GM18867 (cell line): ENCODE results near the gene PARP6.

Experiments
- ATAC-seq: cut with Tn5 transposase; IDR thresholded peaks from one replicate; pipeline ENCODE4 v1.9.1; 2021; ENCODE audit warnings: mild to moderate bottlenecking, moderate library complexity; ENCODE audit not compliant: unreplicated experiment

Gene PARP6

DNA sequence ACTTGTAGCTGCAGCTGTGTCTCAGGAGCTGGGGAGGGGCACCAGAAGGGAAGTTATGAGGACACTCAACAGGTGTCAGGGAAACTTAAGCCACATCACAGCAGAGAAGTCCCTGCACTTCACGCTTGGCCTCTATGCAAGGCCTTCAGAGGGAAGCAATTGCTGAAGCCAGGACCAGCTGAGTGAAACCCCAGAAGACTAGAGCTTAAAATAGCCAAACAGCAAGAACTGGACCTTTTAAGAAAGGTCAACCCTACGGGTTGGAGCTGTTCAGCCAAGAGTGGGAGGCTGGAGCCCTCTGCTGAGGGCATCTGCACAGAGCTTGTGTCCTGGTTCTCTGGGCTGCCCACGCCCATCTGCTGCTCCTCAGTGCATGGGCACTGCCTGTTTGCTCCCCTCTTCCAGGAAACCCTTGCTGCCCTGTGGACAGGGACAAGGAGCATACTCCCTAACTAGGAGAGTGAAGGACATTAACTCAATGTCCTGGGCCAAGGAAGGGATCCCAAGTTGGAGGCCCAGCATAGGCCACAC lies 70.9 kb downstream of the PARP6 start:
- ATAC-seq: no peak

DNA sequence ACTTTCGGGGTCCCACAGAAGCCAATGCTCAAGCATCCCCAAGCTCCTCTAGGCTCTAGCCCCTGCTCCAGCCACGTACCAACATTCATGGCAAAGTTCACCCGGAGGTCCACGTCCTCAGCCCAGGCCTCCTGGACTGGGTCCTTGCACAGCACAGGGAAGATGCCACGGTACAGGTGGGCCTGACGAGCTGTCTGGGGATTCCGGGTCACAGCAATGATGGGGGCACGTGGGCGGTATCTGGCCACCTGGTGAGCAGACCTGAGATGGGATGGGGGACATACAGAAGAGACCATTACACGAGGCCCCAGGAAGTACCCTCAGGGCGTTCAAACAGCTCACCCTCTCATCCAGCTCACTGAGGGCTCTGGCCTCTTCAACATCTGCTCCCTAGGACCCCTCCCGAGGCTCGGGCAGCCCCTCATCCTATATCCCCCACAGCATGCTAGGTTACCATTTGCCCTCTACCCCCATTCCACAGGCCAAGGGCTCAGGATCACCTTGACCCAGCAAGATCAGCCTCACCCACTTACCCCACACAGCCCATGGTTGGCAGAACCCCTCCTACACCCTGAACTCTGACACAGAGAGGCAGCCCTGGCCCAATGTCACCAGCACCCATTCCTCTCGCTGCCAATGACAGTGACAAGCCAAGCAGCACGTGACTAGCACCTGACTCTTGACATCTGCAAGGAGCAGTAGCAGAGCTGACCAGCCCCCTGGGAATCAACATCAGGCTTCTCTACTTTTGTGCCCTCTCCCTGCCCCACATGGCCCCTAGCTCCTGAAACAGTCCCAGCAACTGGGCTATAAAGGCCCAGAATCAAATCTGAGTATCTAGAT lies 71.7 kb downstream of the PARP6 start:
- ATAC-seq: no peak

DNA sequence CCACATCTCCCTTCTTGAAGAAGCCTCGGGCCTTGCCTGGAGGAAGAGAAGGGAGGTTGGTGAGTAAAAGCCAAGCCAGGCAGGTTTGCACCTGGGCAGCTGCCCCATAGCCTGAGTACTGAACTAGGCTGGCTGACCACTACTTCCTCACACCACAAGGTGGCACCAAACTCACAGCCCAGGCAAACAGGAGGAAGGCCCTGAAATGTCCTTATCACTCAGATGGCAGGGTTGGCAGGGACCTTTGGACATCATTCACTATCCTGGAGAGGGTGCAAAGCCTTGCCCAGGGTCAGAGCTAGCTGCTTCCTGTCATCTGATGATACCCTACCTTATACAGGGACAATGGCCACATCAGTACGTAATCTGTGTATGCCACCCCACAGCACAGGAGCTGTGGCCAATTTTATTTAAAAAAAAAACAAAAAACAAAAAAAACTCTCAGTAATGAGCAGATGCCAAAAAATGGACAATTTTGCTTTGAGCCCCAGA lies 72.6 kb downstream of the PARP6 start:
- peak; percentile 32 for ATAC-seq

DNA sequence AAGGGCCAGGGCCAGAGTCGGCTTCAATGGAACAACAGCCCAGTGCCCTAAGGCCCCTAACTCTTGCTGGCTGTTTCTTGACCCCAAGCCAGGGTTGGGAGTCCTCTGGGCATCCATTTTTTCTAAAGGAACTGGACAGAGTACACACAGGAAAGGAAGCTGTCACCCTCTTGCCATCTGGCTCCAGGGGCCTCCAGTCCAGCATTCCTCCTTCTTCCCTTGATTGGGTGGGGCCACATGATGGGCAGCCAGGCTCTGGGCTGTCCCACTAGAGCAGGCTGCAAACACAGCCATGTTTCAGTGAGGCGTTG lies 73.2 kb downstream of the PARP6 start:
- no peak for ATAC-seq

DNA sequence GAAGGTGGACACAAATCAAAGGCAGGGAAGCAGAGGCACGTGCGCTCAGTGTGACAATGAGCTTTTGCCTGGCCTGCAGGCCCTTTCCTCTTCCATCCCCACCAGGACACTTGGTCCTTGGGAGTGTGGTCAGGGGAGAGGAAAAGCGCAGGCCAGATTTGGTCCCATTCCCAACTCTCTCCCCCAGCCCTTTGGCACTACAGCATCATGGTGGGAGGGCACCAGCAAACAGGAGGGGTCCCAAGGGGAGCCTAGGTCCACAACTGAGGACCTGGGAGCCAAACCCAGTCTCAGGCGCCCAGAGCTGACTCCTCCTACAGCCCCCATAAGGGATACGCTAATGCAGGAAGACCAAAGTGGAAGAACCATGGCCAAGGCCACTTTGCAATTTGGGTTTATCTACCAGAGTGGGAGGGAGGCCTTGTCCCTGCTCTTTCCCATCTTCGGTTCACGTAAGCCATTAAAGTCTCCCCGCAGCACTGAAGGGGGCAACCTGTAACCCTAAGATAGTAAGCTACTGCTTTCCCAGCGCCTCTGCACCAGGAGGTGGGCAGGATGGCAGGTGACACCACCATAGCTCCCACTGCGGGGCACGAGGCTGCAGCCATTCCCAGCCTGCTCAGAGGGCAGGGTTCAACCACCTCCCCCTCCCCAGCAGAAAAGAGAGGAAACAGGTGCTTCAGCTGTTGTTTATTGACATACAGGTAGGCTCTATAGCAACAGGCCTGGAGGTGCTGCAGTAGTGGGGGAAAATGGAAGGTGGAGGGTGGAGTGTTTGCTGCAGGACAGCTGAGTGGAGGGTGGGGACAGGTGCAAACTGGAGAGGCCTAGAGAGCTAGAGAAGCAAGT lies 73.8 kb downstream of the PARP6 start:
- ATAC-seq: no peak

DNA sequence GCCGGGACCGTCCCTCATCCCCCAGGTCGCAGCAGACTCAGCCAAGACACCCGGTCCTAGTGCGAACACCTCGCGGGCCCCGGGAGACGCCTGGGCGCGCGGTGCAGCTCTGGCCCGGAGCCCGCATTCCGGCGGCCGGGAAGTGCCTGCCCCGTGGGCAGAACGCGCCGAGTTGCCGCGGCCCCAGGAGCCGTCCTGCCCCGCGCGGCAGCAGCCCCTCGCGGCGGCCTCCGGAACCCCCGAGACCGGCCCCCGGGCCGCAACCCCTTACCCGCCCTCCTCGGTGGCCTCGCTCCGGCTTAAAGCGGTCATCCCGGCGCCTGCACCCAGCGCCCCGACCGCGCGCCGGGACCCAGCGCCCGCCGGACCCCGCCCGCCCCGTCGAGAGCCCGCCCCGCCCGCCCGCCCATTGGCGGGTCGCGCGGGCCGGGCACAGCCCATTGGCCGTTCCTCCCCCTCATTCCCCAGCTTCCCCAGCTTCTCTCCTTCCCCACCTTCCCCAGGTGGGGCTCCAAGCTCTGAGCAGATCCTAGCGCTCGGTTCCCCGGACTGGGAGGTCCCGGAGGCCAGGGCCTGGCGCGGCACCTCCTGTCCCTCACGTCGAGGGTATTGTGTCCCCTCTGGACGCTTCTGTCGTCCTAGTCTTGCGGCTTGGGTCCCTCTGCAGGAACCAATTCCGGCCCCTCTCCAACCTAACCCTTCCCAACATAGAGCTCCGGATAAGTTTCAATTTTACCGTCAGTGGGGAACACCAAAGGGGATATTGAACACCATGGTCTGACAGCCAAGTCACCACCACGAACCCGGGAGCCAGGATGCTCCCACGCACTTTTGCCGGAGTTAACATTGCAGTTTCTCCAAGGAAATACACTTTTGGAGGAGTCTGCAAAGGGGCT lies 74.6 kb downstream of the PARP6 start, which contains the start of gene GRAMD2A:
TSS of gene GRAMD2A (minus strand) at position 328 of the 896 bp plus-strand sequence.
- no peak for ATAC-seq

DNA sequence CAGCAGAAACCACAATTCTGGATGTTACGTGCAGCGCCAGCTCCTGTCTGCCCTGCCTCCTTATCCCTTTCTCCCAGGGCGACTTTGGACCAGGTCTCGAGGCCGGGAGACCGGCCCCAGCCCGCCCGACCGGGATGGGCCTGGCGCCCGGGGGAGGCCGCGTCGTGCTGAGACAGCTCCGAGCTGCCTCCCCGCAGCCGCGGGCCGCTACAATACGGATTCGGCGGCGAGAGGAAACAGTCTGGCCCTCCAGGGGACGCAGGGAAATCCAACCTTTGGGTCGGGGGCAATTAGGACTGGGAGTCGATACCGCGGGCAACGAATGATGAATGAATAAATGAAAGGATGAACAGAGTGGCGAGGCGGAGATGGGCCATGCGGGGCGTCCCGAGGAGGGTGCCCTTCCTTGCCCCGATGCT lies 75.3 kb downstream of the PARP6 start:
- ATAC-seq: no peak

DNA sequence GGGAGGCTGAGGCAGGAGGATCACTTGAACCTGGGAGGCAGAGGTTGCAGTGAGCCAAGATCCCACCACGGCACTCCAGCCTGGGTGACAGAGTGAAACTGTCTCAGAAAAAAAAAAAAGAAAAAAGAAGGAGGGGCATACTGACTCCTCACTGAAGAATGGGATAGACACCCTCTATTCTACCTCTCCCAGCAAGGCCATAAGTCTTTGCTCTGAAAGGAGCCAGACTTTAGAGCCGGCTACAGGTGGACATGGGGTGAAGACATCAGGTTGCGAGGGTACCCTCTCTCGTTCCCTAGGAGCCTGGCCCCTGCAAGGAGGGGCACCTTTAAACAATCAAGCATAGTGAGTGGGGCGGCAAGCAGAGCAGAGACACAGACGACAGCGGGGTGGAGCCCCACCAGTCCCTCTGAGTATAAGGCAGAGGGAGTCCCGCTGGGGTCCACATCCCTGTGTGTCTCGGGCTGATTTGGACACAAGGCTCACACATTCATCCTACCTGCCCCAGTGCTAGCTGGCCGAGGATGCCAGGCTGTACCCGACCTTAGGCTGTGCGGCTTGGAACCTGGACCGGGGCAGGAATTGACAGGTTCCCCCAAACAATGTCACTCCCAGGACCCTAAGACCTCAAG lies 75.8 kb downstream of the PARP6 start:
- ATAC-seq: no peak

DNA sequence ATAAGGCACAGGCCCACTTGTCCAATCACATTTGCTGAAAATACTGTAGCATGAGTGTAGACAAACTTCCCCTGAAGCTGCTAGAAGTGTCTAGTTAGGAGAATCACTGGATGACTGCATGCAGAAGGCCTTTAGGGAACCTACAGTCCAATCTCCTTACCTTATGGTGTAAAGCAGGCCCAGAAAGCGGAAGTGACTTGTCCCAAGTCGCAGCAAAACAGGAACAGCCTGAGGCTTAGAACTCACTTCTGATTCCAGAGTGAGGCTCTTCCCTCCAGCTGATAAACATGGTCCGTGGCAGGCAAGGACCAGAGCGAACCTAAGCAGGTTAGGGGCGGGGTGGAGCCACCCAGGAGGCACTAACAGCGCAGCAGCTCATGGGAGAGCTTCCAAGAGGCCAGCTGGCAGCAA lies 77.2 kb downstream of the PARP6 start:
- no peak for ATAC-seq

DNA sequence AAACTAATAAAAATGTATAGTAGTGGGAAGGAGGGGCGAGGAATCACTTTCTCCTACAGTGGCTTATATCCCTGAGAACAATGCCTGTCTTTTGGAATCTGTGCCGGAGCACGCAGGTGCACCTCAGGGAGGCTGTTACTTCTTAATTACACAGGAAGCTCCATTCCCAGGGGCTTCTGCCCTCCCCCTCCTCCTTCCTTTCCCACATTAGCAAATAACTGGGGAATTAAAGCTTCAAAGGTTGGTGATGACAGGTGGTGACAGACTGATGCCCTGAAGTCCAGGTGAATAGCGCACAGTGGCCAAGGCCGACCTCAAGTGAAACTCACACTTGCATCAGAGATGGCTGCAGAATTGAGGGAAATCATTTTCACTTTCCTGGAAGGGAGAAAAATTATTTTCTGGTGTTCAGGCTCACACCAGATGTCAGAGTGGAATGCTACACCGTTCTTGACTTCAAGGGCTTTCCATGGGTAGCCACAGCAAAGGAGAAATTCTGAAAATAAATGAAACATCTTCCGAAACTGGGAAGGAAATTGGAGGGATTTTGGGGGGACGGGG lies 78.4 kb downstream of the PARP6 start:
- ATAC-seq: no peak

DNA sequence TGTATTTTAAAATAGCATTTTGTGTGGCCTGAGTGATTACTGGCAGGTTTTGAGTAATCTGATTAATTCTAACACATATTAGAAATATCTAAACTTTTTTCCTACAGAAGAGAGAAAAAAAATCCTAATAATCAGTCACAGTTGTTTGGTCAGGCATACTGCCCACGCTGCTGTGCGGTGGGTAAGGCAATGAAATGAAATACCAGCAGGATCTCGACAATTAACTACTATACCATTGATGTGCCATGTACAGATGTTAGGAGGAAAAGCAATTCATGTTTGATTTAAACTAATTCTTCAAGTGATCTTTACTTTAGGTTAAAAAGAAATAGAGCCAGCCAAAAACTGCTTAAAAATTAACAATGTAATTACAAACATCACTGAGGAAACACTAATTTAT lies 79.9 kb downstream of the PARP6 start:
- no peak for ATAC-seq
